ENCODE results near the gene ADM2.

GRCh38 chr22:50436015-50436830 is 45.1 kb upstream of the ADM2 start:
- TF ChIP-seq POLR2AphosphoS5 (IDR thresholded peaks at IDR 0.05; ENCODE audit: borderline replicate concordance, low read depth, low read length) (no peak), EZH2 (IDR thresholded peaks at IDR 0.05) (no peak)

Data from SK-N-MC (cell line).